RPMI7951 (cell line): ENCODE results near the gene CACNA1C. TPM values are rescaled to one million over a fixed set of nuclear protein-coding genes. Genes with fewer than 3 reads are reported as not detected.

Experiments used
- DNase-seq: peaks from one replicate; pipeline ENCODE4 v3.0.0-alpha.2; 2012; ENCODE audit warnings: low read depth
- total RNA-seq: library from RNA; depleted of rRNA; stranded (reverse); fragments of >200 nt; shearing (Covaris generic); gene quantifications from 2 replicates; pipeline ENCODE4 v1.2.3, GENCODE V29; 2014

CACNA1C gene
- total RNA-seq, 1 experiment from 2014 or later, result 1.6 TPM

GRCh38 chr12:2580821-2581220 lies 528.0 kb downstream of the CACNA1C start:
- peak; percentile 20 for DNase-seq

- DNase-seq, result no peak
Measured at GRCh38 chr12:2581293-2582045, 528.7 kb downstream of the CACNA1C start.

GRCh38 chr12:2582631-2583030 lies 529.8 kb downstream of the CACNA1C start:
- DNase-seq, result peak; percentile 10

GRCh38 chr12:2583091-2583497 lies 530.3 kb downstream of the CACNA1C start:
- peak; percentile 55 for DNase-seq

- DNase-seq, result no peak
Measured at GRCh38 chr12:2583642-2584401, 531.0 kb downstream of the CACNA1C start.

- peak; percentile 69 for DNase-seq
Measured at GRCh38 chr12:2586156-2587038, 533.6 kb downstream of the CACNA1C start.

- no peak for DNase-seq
Measured at GRCh38 chr12:2588345-2588744, 535.6 kb downstream of the CACNA1C start.

- no peak for DNase-seq
Measured at GRCh38 chr12:2589381-2589780, 536.6 kb downstream of the CACNA1C start.

GRCh38 chr12:2593045-2593444 lies 540.3 kb downstream of the CACNA1C start:
- no peak for DNase-seq

GRCh38 chr12:2596441-2596840 lies 543.7 kb downstream of the CACNA1C start:
- no peak for DNase-seq

- DNase-seq, result no peak
Measured at GRCh38 chr12:2605301-2605700, 552.5 kb downstream of the CACNA1C start.

- no peak for DNase-seq
Measured at GRCh38 chr12:2606186-2606910, 553.6 kb downstream of the CACNA1C start.

GRCh38 chr12:2607881-2608607 lies 555.3 kb downstream of the CACNA1C start:
- DNase-seq, result no peak

GRCh38 chr12:2608608-2608945 lies 555.8 kb downstream of the CACNA1C start:
- DNase-seq, result no peak

GRCh38 chr12:2609020-2609419 lies 556.2 kb downstream of the CACNA1C start:
- DNase-seq, result peak; percentile 49

GRCh38 chr12:2610358-2610757 lies 557.6 kb downstream of the CACNA1C start:
- no peak for DNase-seq

GRCh38 chr12:2613326-2614073 lies 560.7 kb downstream of the CACNA1C start:
- peak; percentile 94 for DNase-seq

- peak; percentile 28 for DNase-seq
Measured at GRCh38 chr12:2614341-2614740, 561.6 kb downstream of the CACNA1C start.

- DNase-seq, result peak; percentile 42
Measured at GRCh38 chr12:2615665-2616402, 563.0 kb downstream of the CACNA1C start.
